Upper lobe of right lung (tissue), 1 donor: ENCODE data around the gene ELL. TPM values are rescaled to one million over a fixed set of nuclear protein-coding genes. Genes with fewer than 3 reads are reported as not detected.

ENCODE experiments used
- ATAC-seq: fragments of 200-7000 bp; cut with Tn5 transposase; one replicate; pipeline ENCODE4 v1.9.1; 2020; ENCODE audit warnings: mild to moderate bottlenecking, moderate library complexity
- DNase-seq: peaks from one replicate; pipeline ENCODE4 v3.0.0-alpha.2; 2020
- H3K27ac ChIP-seq: fragments of 200-600 bp; one replicate; pipeline ENCODE4 v1.8.0; 2022
- H3K27me3 ChIP-seq: fragments of 200-600 bp; one replicate; pipeline ENCODE4 v1.8.0; 2022; ENCODE audit warnings: mild to moderate bottlenecking
- H3K36me3 ChIP-seq: fragments of 200-600 bp; one replicate; pipeline ENCODE4 v1.8.0; 2022
- H3K4me1 ChIP-seq: fragments of 200-600 bp; one replicate; pipeline ENCODE4 v1.8.0; 2022
- H3K4me3 ChIP-seq: fragments of 200-600 bp; one replicate; pipeline ENCODE4 v1.8.0; 2022; ENCODE audit warnings: mild to moderate bottlenecking
- H3K9me3 ChIP-seq: fragments of 200-600 bp; one replicate; pipeline ENCODE4 v1.8.0; 2022
- intact Hi-C: fragments of 100-400 bp; cut with DNase I; formaldehyde crosslinking; loops from one replicate; pipeline ENCODE4 v1.11.0; 2022
- total RNA-seq: library from RNA; stranded (reverse); fragmentation: NEBNext Ultra II Directional; extraction: Animal tissue kit (Norgen Biotek cat#: 25700); gene quantifications from one replicate; pipeline ENCODE4 v1.2.1, GENCODE V29; 2021
- TF ChIP-seq, protein P1 (sequence below): fragments of 200-600 bp; IDR thresholded peaks from one replicate; pipeline ENCODE4 v1.8.0; 2022; ENCODE audit warnings: antibody characterized with exemption
- donor health status: DM: no; HTN: yes; CAD: no; lungs with severe emphysema.

Gene ELL
- total RNA-seq, 1 donor from 2014 or later: 17.7 TPM

GRCh38 chr19:18476507-18477041, 45.3 kb downstream of the ELL start:
- peaks cover 68% of the 10 kb centered on the region for H3K4me1 ChIP-seq
- intact Hi-C loops: no loop called here
- ATAC-seq (no peak), DNase-seq (no peak)
- TF ChIP-seq, protein P1, sequence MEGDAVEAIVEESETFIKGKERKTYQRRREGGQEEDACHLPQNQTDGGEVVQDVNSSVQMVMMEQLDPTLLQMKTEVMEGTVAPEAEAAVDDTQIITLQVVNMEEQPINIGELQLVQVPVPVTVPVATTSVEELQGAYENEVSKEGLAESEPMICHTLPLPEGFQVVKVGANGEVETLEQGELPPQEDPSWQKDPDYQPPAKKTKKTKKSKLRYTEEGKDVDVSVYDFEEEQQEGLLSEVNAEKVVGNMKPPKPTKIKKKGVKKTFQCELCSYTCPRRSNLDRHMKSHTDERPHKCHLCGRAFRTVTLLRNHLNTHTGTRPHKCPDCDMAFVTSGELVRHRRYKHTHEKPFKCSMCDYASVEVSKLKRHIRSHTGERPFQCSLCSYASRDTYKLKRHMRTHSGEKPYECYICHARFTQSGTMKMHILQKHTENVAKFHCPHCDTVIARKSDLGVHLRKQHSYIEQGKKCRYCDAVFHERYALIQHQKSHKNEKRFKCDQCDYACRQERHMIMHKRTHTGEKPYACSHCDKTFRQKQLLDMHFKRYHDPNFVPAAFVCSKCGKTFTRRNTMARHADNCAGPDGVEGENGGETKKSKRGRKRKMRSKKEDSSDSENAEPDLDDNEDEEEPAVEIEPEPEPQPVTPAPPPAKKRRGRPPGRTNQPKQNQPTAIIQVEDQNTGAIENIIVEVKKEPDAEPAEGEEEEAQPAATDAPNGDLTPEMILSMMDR: no peak
- no peaks in the 10 kb centered on the region for H3K9me3 ChIP-seq
- H3K27me3 ChIP-seq: no peaks in the 10 kb centered on the region
- H3K4me3 ChIP-seq: no peak overlapping the region
- H3K36me3 ChIP-seq: peaks cover 10% of the 10 kb centered on the region
- H3K27ac ChIP-seq: peak overlapping the region; percentile 30

DNA sequence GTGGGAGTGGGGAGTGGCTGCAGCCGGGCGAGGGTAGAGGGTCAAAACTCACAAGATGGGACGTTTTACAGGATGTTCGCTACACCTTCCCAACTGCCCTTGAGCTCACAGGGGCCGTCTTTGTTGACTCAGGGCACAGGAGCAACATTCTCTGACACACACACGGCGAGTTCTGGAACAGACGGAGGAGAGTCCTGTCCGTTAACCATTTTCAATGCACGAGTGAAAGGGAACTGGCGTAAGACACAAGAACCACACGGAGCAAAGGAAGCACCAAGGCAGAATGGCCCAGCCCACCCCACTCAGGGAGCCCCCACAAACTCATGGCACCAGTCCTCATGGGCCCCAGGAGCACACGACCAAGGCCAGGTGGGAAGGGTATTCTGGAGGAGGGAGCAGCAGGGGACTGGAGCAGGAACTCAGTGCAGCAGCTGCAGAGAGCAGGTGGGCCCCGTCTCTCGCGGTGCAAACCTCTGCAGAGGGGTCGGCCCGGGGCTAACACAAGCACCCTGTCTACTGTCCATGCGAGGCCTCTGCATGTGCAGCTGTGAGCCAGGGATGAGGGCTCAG, 46.0 kb downstream of the ELL start:
- Histone ChIP-seq H3K27me3 (no peaks in the 10 kb centered on the region), H3K4me3 (no peak overlapping the region), H3K36me3 (peaks cover 13% of the 10 kb centered on the region), H3K27ac (peak overlapping the region; percentile 31), H3K4me1 (peaks cover 63% of the 10 kb centered on the region), H3K9me3 (no peaks in the 10 kb centered on the region)
- ATAC-seq: no peak
- intact Hi-C loops: no loop called here
- TF ChIP-seq, protein P1: no peak
- DNase-seq: no peak

DNA sequence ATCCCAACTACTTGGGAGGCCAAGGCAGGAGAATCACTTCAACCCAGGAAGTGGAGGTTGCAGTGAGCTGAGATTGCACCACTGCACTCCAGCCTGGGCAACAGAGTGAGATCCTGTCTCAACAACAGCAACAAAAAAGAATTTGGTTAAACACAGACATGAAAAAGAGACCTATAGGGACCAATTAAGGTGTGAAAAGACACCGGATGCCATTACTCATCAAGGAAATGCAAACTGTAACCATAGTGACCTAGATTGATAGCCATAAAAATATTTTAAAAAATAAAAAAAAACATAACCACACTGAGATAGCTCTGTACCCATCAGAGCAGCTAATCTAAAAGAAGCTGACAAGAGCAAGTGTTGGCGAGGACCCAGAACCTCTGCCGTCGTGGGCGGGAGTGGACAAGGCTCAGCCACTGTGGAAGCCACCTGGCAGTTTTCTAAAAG, 46.8 kb downstream of the ELL start:
- Histone ChIP-seq H3K27me3 (no peaks in the 10 kb centered on the region), H3K4me3 (no peak overlapping the region), H3K36me3 (peaks cover 13% of the 10 kb centered on the region), H3K9me3 (no peaks in the 10 kb centered on the region), H3K27ac (peak overlapping the region; percentile 31), H3K4me1 (peaks cover 57% of the 10 kb centered on the region)
- DNase-seq (no peak), ATAC-seq (no peak)
- TF ChIP-seq, protein P1: no peak
- intact Hi-C loops: no loop called here

DNA sequence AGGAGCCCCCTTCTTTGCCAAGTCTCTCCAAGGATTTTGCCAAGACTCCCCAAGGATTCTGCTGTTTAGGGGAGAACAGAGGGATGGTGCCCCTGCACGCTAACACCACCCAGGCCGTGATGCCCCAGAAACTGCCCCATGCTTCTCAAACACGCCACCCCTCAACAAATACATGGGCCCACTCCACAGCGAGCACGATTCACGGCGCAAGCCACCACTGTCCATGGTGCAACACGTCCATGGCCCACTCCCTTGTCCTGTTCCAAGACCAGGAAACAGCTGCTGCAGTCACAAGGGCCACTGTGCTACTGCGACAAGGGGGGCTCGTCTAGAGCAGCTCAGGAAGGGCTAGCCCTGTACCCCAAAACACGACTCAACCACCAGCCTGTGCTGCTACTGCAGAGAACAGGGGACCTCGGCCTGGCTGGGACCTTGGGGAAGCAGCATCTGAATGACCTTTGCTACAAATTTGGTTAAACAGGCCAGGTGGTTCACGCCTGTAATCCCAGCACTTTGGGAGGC, 47.4 kb downstream of the ELL start:
- peaks cover 57% of the 10 kb centered on the region for H3K4me1 ChIP-seq
- H3K4me3 ChIP-seq: no peak overlapping the region
- no peaks in the 10 kb centered on the region for H3K9me3 ChIP-seq
- intact Hi-C loops: no loop called here
- no peaks in the 10 kb centered on the region for H3K27me3 ChIP-seq
- H3K27ac ChIP-seq: peak overlapping the region; percentile 31
- ATAC-seq (no peak), DNase-seq (no peak)
- TF ChIP-seq, protein P1: no peak
- peaks cover 13% of the 10 kb centered on the region for H3K36me3 ChIP-seq

DNA sequence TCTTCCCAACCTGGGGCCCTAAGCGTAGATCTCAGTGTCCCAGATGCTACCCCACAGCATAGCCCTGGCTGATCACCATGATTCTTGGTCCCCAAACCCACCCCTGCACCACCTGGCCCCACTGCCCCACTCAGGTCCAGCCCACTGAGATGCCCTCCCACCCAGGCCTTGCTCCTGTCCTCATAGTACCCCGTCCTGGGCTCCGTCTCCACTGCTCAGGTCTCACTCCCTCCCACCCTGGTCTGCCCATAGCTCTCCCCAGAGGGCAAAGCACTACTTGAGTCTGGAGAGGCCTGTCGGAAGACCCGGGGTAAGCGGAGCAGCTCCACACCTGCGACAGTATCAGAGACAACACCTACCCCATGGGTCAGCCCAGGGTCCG, 48.2 kb downstream of the ELL start:
- Histone ChIP-seq H3K4me3 (no peak overlapping the region), H3K27ac (peak overlapping the region; percentile 31), H3K9me3 (no peaks in the 10 kb centered on the region), H3K4me1 (peaks cover 49% of the 10 kb centered on the region), H3K36me3 (peaks cover 13% of the 10 kb centered on the region), H3K27me3 (no peaks in the 10 kb centered on the region)
- TF ChIP-seq, protein P1: no peak
- DNase-seq (no peak), ATAC-seq (no peak)
- intact Hi-C loops: no loop called here
